PFSK-1 (cell line): ENCODE measurements around the gene HIPK2.

Source experiments
- FOXP2 ChIP-seq: optimal IDR thresholded peaks from 2 replicates; pipeline ENCODE3; 2011; ENCODE audit warnings: borderline replicate concordance, control low read depth, inconsistent platforms; ENCODE audit not compliant: insufficient read depth; ENCODE audit errors: extremely low read length, extremely low read depth
- POLR2AphosphoS5 ChIP-seq: IDR thresholded peaks from 2 replicates; pipeline ENCODE4 v1.6.1; 2012; ENCODE audit warnings: low read depth, mild to moderate bottlenecking, control low read depth, low read length, moderate library complexity
- REST ChIP-seq, 2 experiments: IDR thresholded peaks; 2 replicates each; pipeline versions ENCODE4 v1.6.1 to v1.8.0; 2011 to 2012; ENCODE audit warnings: low read depth in 2 of 2, low read length in 2 of 2, control low read depth in 1 of 2, inconsistent platforms in 1 of 2, mild to moderate bottlenecking in 1 of 2, moderate library complexity in 1 of 2; ENCODE audit not compliant: insufficient read depth in 1 of 2
- SIN3A ChIP-seq: IDR thresholded peaks from 2 replicates; pipeline ENCODE4 v1.6.1; 2012; ENCODE audit warnings: mild to moderate bottlenecking, low read length, moderate library complexity, borderline replicate concordance; ENCODE audit not compliant: insufficient read depth
- TAF1 ChIP-seq: IDR thresholded peaks from 2 replicates; pipeline ENCODE4 v1.6.1; 2012; ENCODE audit warnings: low read length, control low read depth, borderline replicate concordance; ENCODE audit not compliant: insufficient read depth

Gene HIPK2

GRCh38 chr7:139698844-139699243 is 79.0 kb downstream of the HIPK2 start:
- TF ChIP-seq TAF1, result no peak
- TF ChIP-seq REST (IDR thresholded peaks at IDR 0.05; ENCODE audit: insufficient read depth in 1 of 2, low read depth in 2 of 2, low read length in 2 of 2), result no peak
- TF ChIP-seq SIN3A, result no peak
- TF ChIP-seq FOXP2, result no peak
- TF ChIP-seq POLR2AphosphoS5, result no peak

- no peak for TF ChIP-seq POLR2AphosphoS5
These were observed 79.5 kb downstream of the HIPK2 start for GRCh38 chr7:139698278-139698677.

- TF ChIP-seq POLR2AphosphoS5 (no peak), SIN3A (no peak), TAF1 (no peak), FOXP2 (no peak), REST (IDR thresholded peaks at IDR 0.05; ENCODE audit: insufficient read depth in 1 of 2, low read depth in 2 of 2, low read length in 2 of 2) (no peak)
These were observed 80.7 kb downstream of the HIPK2 start for GRCh38 chr7:139697056-139697455.

- no peak for TF ChIP-seq SIN3A
These were observed 81.2 kb downstream of the HIPK2 start for GRCh38 chr7:139696552-139696951.

GRCh38 chr7:139695588-139695987 is 82.2 kb downstream of the HIPK2 start:
- TF ChIP-seq REST (IDR thresholded peaks at IDR 0.05; ENCODE audit: insufficient read depth in 1 of 2, low read depth in 2 of 2, low read length in 2 of 2) (no peak), TAF1 (no peak), SIN3A (no peak), FOXP2 (no peak), POLR2AphosphoS5 (no peak)

- TF ChIP-seq REST (IDR thresholded peaks at IDR 0.05; ENCODE audit: insufficient read depth in 1 of 2, low read depth in 2 of 2, low read length in 2 of 2) (no peak), POLR2AphosphoS5 (no peak), TAF1 (no peak), SIN3A (no peak), FOXP2 (no peak)
These were observed 82.7 kb downstream of the HIPK2 start for GRCh38 chr7:139695051-139695450.

- TF ChIP-seq FOXP2 (no peak), POLR2AphosphoS5 (no peak), SIN3A (no peak), TAF1 (no peak), REST (IDR thresholded peaks at IDR 0.05; ENCODE audit: insufficient read depth in 1 of 2, low read depth in 2 of 2, low read length in 2 of 2) (no peak)
These were observed 83.5 kb downstream of the HIPK2 start for GRCh38 chr7:139694389-139694676.
